GM19463 (cell line): ENCODE data around the gene CDH23.

Experiments used
- ATAC-seq: cut with Tn5 transposase; IDR thresholded peaks from one replicate; pipeline ENCODE4 v1.9.1; 2021; ENCODE audit warnings: mild to moderate bottlenecking, moderate library complexity; ENCODE audit not compliant: unreplicated experiment

The CDH23 gene

GRCh38 chr10:71671994-71672946 is 275.6 kb downstream of the CDH23 start:
- no peak for ATAC-seq

- ATAC-seq: no peak
Observed at GRCh38 chr10:71675295-71675970, 278.7 kb downstream of the CDH23 start.

DNA sequence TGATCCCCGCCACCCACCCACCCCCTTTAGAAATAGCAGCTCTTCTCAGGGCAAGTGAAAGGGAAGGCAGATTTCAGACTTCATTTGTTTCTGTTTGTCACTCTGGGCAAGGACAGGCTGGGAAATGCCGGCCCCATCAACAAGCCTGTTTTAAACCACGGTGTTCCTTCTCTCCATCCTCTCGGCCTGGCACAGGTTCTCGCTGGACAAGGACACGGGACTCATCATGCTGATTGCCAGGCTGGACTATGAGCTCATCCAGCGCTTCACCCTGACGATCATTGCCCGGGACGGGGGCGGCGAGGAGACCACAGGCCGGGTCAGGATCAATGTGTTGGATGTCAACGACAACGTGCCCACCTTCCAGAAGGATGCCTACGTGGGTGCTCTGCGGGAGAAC is 280.5 kb downstream of the CDH23 start:
- no peak for ATAC-seq

DNA sequence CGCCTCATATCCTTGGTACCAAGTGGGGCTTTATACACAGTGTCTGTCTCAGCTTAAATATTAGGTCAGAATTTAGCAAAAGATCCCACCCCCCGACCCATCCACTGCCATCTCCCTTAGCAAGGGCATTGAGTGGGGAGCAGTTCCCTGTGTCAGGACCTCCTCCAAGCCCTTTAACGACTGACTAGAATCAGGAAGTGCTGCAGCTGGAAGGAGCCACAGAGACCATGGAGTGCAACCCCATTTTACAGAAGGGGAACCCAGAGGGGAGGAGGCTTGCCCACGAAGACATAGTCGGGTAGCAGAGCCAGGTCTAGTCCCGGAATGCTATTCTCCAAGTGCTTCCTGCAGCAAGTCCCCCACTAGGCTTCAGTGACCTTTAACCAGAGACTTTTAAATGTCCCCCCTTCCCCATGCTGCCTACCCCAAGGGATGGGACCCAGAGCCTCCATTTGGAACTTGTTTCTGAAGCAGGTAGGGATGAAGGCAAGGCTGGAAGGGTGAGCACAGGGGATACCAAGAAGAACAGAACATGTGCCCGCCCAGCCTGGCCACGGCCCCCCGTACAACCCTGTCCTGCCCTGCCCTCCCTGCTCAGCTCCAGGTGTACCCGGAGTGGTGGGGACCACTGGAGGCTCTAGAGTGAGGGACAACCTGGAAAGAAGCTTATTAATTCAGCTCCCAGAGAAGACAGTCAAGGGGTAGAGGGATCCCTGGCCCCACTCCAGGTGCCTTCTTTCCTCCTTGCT is 281.5 kb downstream of the CDH23 start:
- no peak for ATAC-seq

DNA sequence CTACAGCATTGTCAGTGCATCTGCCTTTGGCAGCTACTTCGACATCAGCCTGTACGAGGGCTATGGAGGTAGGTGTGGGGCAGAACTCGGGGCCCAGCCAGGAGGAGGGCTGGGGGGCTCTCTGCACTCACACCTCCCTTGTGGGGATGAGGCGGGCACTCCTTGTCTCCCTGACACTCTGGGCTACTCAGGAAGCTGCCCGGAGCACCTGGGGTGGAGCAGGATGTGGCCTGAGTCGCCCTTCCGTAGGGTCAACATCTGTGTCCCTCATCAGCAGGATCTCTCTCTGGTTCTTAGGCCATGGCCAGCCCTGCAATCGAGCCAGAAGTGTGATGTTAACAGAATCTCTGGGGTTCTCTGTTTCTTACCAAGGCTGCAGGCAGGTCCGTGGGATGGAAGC is 282.7 kb downstream of the CDH23 start:
- no peak for ATAC-seq

DNA sequence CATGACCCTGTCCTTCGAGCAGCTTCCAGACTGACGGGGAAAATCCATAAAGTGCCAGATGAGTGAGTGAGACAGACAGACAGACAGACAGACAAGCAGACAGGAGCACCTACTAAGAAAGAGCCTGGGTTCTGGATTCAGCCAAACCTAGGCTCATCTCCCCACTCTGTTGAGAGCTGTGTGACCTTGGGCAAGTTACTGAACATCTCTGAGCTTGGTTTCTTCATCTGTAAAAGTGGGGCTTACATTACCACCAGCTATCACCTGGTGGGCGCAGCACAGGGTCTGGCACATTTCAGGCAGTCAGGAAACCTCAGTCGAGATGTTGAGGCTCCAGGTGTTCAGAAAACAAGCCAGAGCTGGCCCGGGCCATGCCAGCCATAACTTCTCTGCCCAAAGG is 285.3 kb downstream of the CDH23 start:
- ATAC-seq: no peak

- no peak for ATAC-seq
Observed at GRCh38 chr10:71683301-71683700, 286.6 kb downstream of the CDH23 start.

DNA sequence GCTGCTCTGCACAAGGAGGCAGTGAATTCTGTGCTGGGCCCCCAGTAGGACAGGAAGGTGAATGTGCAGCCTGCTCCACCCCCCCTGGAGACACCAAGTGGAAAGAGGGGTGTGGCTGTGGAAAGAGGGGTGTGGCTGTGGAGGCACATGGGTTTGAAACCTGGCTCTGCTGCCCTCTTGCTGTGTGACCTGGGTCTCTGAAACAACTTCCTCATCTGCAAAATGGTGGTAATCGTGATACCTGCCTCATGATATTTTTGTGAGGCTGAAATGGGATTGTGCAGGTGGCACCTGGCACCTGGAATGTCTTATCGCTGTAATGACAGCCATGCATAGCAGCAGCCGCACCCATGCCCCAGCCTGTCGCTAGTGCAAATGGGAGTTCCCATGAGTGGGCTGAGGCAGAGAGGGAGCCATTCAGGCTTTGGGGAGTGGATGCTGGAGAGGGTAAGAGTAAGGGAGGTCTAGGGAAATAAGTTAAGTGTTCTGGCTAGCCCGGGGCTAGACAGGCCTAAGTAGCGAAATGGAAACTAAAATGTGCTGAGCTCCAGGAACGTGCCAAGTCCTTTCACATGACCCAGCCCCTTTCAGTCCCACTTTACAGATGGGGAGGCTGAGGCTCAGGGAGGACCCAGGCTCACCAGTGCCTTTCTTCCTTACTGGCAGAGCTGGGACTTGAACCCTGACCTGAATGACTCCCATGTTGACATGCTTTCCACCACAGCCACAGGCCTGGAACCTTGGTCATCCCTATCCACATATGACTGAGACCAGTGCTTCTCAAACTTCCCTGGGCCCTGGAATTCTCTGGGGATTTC is 287.8 kb downstream of the CDH23 start:
- ATAC-seq: no peak

GRCh38 chr10:71685554-71686232 is 289.0 kb downstream of the CDH23 start:
- ATAC-seq: no peak

DNA sequence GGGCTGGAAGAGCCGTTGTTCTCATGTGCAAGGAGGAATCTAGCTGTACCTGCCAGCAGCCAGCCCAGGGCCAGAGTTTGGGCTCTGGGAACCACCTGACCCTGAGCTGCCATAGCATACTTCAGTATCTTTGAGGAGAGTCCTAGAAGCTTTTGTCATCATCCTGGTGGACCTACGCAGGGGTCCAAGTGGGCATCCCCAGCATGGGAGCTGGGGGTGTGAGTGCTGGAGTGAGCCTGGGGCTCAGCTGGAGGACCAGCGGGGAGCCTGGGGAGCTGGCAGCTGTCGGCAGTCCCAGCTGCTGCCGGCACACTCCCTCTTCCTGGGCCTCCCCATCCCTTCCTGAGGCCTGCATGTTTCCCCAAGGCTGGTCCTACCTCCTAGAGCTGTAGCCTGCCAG is 290.4 kb downstream of the CDH23 start:
- ATAC-seq: no peak

DNA sequence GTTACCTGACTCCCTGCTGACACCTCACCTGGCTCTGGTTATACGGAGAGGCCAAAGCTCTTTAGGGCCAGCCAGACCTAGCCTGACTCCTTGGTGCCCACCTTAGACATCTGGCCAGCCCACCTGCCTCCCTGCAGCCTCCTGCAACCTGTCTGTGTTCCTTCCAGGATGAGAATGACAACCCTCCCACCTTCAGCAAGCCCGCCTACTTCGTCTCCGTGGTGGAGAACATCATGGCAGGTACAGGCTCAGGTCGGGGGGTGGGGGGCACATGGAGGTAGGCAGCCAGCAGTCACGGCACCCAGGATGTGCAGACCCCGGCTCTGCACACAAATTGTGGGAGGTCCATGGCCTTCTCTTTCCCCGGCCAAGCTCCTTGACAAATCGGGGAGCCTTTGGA is 290.8 kb downstream of the CDH23 start:
- no peak for ATAC-seq

- no peak for ATAC-seq
Observed at GRCh38 chr10:71688256-71688655, 291.5 kb downstream of the CDH23 start.

DNA sequence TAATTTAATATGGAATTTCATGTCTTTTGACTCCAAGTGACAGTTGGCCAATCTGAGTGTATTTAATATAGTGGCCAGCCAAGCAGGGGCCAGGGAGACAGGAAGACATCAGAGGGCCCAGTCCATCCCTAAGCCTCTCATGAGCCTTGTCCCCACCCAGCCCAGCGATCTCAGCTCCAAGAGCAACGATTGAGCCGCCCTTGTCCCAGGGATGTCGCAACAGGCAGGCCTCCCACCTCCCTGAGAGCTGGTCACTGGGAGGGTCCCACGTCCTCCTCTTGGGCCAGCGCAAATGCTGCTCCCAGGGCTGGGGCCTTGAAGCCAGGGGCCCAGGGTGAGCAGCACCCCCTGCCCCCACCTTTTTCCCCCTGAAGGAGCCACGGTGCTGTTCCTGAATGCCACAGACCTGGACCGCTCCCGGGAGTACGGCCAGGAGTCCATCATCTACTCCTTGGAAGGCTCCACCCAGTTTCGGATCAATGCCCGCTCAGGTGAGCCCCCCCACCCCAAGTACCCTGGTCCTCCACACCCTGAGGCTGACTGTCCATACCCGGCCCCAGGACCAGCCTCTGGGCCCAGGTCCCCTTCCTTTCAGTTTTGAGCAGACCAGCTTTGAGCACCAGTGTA is 293.5 kb downstream of the CDH23 start:
- ATAC-seq: no peak

DNA sequence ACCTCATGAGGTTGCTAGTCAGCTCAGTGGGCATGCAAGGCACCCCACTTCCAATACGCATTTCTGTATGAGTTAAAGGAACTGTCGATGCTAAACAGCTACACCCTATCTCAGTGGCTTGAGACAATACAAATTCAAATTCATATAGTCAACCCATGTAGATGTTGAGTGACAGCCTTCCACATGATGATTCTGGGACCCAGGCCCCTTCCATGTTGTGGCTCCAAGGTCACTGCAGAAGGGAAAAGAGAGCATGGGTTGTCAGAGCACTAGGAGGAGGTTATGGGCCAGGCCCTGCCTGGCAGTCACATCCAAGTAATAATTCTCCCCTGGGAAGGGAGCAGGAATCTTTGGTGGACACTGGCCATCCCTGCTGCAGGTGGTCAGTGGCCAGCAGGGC is 294.7 kb downstream of the CDH23 start:
- ATAC-seq: no peak

DNA sequence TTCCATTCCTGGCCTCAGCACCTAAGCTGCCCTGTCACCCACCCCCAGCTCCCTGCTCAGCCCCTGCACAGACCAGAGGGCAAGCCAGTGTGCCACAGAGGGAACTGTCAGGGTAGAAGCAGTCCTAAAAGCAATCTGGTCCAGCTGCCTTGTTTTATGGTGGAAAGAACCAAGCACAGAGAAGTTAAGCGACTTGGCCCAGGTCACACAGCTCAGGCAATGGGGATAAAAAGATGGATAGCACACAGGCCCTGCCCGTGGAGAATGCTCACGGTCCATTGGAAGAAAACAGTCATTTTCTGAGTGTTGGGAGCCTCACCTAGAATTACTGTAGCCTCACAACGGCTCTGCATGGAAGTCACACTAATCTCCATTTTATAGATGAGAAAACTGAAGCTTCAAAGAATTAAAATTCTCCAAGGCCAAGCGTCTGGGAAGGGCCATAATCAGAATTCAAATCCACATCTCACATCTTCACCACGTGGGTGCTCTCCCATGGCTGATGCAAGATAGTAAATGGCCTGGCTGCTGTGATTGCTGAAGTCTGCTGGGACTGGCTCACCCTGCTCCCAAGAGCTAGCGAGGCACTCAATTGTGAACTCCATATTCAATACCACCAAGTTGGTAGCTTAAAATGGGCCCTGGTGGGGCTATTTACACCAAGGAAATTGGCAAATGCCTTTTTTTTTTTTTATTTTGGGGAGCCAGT is 296.0 kb downstream of the CDH23 start:
- no peak for ATAC-seq

DNA sequence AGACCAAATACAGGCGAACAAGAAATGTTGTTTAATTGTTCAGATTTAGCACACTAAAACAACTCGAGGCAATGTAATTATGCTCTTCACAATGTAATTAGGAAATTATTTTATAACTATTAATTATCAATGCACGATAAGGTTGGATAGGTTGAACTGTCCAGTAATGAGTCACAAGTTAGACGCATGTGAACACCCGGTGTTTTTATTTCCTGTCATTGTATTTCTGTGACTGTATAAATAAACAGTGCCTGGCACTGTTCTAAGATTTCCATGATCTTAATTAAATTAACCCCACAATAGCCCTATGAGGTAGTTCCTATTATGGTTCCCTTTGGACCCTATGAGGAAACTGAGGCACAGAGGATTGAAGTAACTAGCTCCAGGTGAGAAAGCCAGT is 296.7 kb downstream of the CDH23 start:
- ATAC-seq: no peak

DNA sequence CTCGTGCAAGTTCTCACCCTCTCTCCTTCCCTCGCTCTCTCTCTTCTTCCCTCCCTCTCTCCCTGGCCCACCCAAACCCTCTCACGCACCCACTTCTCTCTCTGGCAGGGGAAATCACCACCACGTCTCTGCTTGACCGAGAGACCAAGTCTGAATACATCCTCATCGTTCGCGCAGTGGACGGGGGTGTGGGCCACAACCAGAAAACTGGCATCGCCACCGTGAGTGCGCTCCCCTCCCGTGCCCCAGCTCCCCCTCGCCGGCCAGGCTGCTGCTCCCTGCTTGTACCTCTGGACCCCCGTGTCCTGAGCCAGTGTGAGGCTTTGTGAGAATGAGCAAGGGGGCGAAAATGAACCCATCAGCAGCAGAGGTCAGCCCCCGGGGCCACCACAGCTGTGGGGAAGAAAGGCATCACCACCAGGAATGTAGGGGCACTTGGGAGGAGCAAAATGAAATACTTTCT is 297.4 kb downstream of the CDH23 start:
- no peak for ATAC-seq

DNA sequence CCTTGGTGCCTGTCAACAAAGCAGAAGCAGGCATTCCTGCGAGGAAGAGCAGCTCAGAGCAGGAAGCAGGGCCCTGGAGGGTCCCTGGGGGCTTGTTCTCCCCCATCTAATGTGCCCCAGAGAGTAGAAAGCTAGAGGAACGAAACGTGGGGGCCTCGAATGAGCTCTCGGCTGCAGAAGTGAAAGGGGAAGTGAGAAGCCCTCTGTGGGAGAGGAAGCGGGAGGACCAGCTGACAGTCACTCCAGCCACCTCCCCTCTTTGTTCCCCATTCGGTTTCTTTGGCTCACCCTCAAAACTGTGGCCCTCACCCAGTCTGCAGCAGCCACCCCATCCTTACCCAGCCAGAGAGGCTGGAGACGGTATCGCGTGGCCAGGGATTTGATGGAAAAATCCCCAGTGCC is 297.8 kb downstream of the CDH23 start:
- peak; percentile 81 for ATAC-seq
